DOHH2 (cell line): ENCODE data around the gene INSL6.
"Not testable (repeated sequence)": the region's sequence is repeated elsewhere in the genome, so short reads cannot be mapped to it uniquely, and the experiment has no call there.

Experiments used
- H3F3A ChIP-seq: fragments of 200-600 bp; sonication (generic), shearing (Covaris generic); 2 replicates; pipeline ENCODE4 v1.6.0; 2016; ENCODE audit warnings: antibody characterized with exemption, mild to moderate bottlenecking; ENCODE audit not compliant: control insufficient read depth, insufficient read depth
- H3K27ac ChIP-seq: fragments of 200-600 bp; sonication (generic); 2 replicates; pipeline ENCODE4 v1.5.1; 2014; ENCODE audit warnings: low read depth, mild to moderate bottlenecking, low read length, moderate library complexity
- H3K27me3 ChIP-seq: fragments of 200-600 bp; sonication (generic); 2 replicates; pipeline ENCODE4 v1.6.1; 2014; ENCODE audit warnings: mild to moderate bottlenecking, low read length, mixed read lengths; ENCODE audit not compliant: control insufficient read depth
- H3K36me3 ChIP-seq: fragments of 200-600 bp; sonication (generic); 2 replicates; pipeline ENCODE4 v1.6.1; 2014; ENCODE audit warnings: mild to moderate bottlenecking, low read length, moderate library complexity, mixed read lengths; ENCODE audit not compliant: control insufficient read depth
- H3K4me1 ChIP-seq: fragments of 200-600 bp; sonication (generic); 2 replicates; pipeline ENCODE4 v1.6.1; 2014; ENCODE audit warnings: mild to moderate bottlenecking, low read length, mixed read lengths; ENCODE audit not compliant: control insufficient read depth
- H3K4me2 ChIP-seq: fragments of 200-600 bp; sonication (generic); 2 replicates; pipeline ENCODE4 v1.6.0; 2014; ENCODE audit warnings: mild to moderate bottlenecking, low read length, moderate library complexity
- H3K4me3 ChIP-seq: fragments of 200-600 bp; sonication (generic); 2 replicates; pipeline ENCODE4 v1.5.1; 2014; ENCODE audit warnings: mild to moderate bottlenecking, low read length, mixed read lengths
- H3K79me2 ChIP-seq: fragments of 200-600 bp; sonication (generic); 2 replicates; pipeline ENCODE4 v1.6.1; 2014; ENCODE audit warnings: mild to moderate bottlenecking, low read length, mixed read lengths; ENCODE audit not compliant: control insufficient read depth
- H3K9me2 ChIP-seq: fragments of 200-600 bp; sonication (generic); replicated peaks from 2 replicates; pipeline ENCODE4 v1.6.1; 2014; ENCODE audit warnings: mild to moderate bottlenecking, low read length, mixed read lengths; ENCODE audit not compliant: control insufficient read depth
- H3K9me3 ChIP-seq: fragments of 200-600 bp; sonication (generic); 2 replicates; pipeline ENCODE4 v1.6.1; 2014; ENCODE audit warnings: antibody characterized with exemption, low read length, mixed read lengths; ENCODE audit not compliant: control insufficient read depth, insufficient read depth
- H4K20me1 ChIP-seq: fragments of 200-600 bp; sonication (generic); 2 replicates; pipeline ENCODE4 v1.6.0; 2014; ENCODE audit warnings: low read depth, mild to moderate bottlenecking, antibody characterized with exemption, low read length, moderate library complexity; ENCODE audit not compliant: control insufficient read depth, insufficient read depth
- CTCF ChIP-seq: fragments of 200-600 bp; sonication (generic); IDR thresholded peaks from one replicate; pipeline ENCODE4 v1.5.1; 2014; ENCODE audit warnings: antibody characterized with exemption, mild to moderate bottlenecking, low read depth, low read length; ENCODE audit not compliant: poor library complexity, severe bottlenecking
- EZH2phosphoT487 ChIP-seq: fragments of 200-600 bp; sonication (generic); IDR thresholded peaks from 2 replicates; pipeline ENCODE4 v1.6.1; 2017; ENCODE audit warnings: borderline replicate concordance, mild to moderate bottlenecking, antibody characterized with exemption, low read length, moderate library complexity, mixed read lengths

The INSL6 gene

GRCh38 chr9:5188060-5188984 lies 2.9 kb upstream of the INSL6 start:
- Histone ChIP-seq H3K79me2 (no peaks in the 10 kb centered on the region), H3K9me2 (no peaks in the 10 kb centered on the region), H3K36me3 (no peaks in the 10 kb centered on the region), H3K4me3 (no peak overlapping the region), H4K20me1 (no peaks in the 10 kb centered on the region), H3F3A (no peaks in the 10 kb centered on the region), H3K4me1 (no peaks in the 10 kb centered on the region), H3K27ac (no peak overlapping the region), H3K9me3 (no peaks in the 10 kb centered on the region), H3K4me2 (no peak overlapping the region), H3K27me3 (peaks cover 3% of the 10 kb centered on the region; the same call in 1 of the 2 replicates)
- TF ChIP-seq CTCF (no peak), EZH2phosphoT487 (no peak)

- Histone ChIP-seq H3F3A (no peaks in the 10 kb centered on the region), H3K9me3 (no peaks in the 10 kb centered on the region), H4K20me1 (no peaks in the 10 kb centered on the region), H3K4me3 (no peak overlapping the region), H3K27me3 (peaks cover 3% of the 10 kb centered on the region; the same call in 1 of the 2 replicates), H3K79me2 (no peaks in the 10 kb centered on the region), H3K27ac (no peak overlapping the region), H3K9me2 (no peaks in the 10 kb centered on the region), H3K36me3 (no peaks in the 10 kb centered on the region), H3K4me2 (no peak overlapping the region), H3K4me1 (no peaks in the 10 kb centered on the region)
- TF ChIP-seq EZH2phosphoT487 (no peak), CTCF (peak; percentile 66)
Observed at GRCh38 chr9:5186416-5187169, 1.2 kb upstream of the INSL6 start.

GRCh38 chr9:5184776-5185175 lies 663 bp downstream of the INSL6 start:
- no peaks in the 10 kb centered on the region; the same call in 1 of the 2 replicates for H3K27me3 ChIP-seq
- no peaks in the 10 kb centered on the region for H3K9me3 ChIP-seq
- no peaks in the 10 kb centered on the region for H3K79me2 ChIP-seq
- no peaks in the 10 kb centered on the region for H3K9me2 ChIP-seq
- no peaks in the 10 kb centered on the region for H4K20me1 ChIP-seq
- H3K27ac ChIP-seq: no peak overlapping the region
- no peaks in the 10 kb centered on the region for H3K36me3 ChIP-seq
- H3F3A ChIP-seq: no peaks in the 10 kb centered on the region
- TF ChIP-seq CTCF: no peak
- no peak for TF ChIP-seq EZH2phosphoT487
- no peak overlapping the region for H3K4me2 ChIP-seq
- no peak overlapping the region for H3K4me3 ChIP-seq
- H3K4me1 ChIP-seq: no peaks in the 10 kb centered on the region

- H3K36me3 ChIP-seq, H4K20me1 ChIP-seq, H3K9me2 ChIP-seq, H3K4me2 ChIP-seq, H3K4me3 ChIP-seq, H3F3A ChIP-seq, H3K9me3 ChIP-seq, H3K27me3 ChIP-seq, H3K27ac ChIP-seq, H3K4me1 ChIP-seq, H3K79me2 ChIP-seq: not testable (repeated sequence)
Observed at GRCh38 chr9:5180631-5181030, 4.8 kb downstream of the INSL6 start.
